SU-DHL-6 (cell line): ENCODE data around the gene CDX2.

Experiments used
- CTCF ChIP-seq: fragments of 200-600 bp; sonication (generic); IDR thresholded peaks from one replicate; pipeline ENCODE4 v1.5.1; 2017; ENCODE audit warnings: antibody characterized with exemption, mild to moderate bottlenecking, low read length, moderate library complexity; ENCODE audit not compliant: insufficient read depth, poor library complexity, severe bottlenecking
- EZH2phosphoT487 ChIP-seq: fragments of 200-600 bp; sonication (generic), shearing (Covaris generic); conservative IDR thresholded peaks from 2 replicates; pipeline ENCODE4 v1.6.1; 2018; ENCODE audit warnings: mild to moderate bottlenecking, antibody characterized with exemption, low read length, moderate library complexity, mixed read lengths

- no peak for TF ChIP-seq CTCF
- no peak for TF ChIP-seq EZH2phosphoT487
These were observed 40.0 kb downstream of the CDX2 start for GRCh38 chr13:27928805-27929753.
